HEK293T (cell line): ENCODE data around the gene SLC7A14.

Experiments used
- CTCF ChIA-PET: fragments of 350-600 bp; formaldehyde crosslinking; extraction: SDS; loops from one replicate; lab custom pipeline; 2021; ENCODE audit warnings: antibody characterized with exemption, inconsistent platforms; lab: Yijun Ruan, JAX
- POLR2A ChIA-PET: fragments of 350-600 bp; formaldehyde crosslinking; extraction: SDS; loops from one replicate; lab custom pipeline; 2020; ENCODE audit warnings: antibody characterized with exemption, inconsistent platforms; lab: Yijun Ruan, JAX
- DNase-seq: peaks from one replicate; pipeline ENCODE4 v3.0.0; 2012; ENCODE audit warnings: mixed read lengths; ENCODE audit errors: extremely low spot score
- ARNT ChIP-seq: fragments of 450-650 bp; IDR thresholded peaks from 2 replicates; pipeline ENCODE4 v1.6.1; 2017; ENCODE audit warnings: mild to moderate bottlenecking
- BHLHE40 ChIP-seq: fragments of 450-650 bp; IDR thresholded peaks from 2 replicates; pipeline ENCODE4 v1.6.1; 2016; ENCODE audit warnings: mild to moderate bottlenecking, moderate library complexity, borderline replicate concordance
- CTBP1 ChIP-seq: fragments of 450-650 bp; IDR thresholded peaks from 2 replicates; pipeline ENCODE4 v1.6.1; 2016; ENCODE audit warnings: borderline replicate concordance
- ELF4 ChIP-seq: fragments of 450-650 bp; IDR thresholded peaks from 2 replicates; pipeline ENCODE4 v1.6.1; 2017; ENCODE audit warnings: antibody characterized with exemption
- FOXA1 ChIP-seq: fragments of 450-650 bp; IDR thresholded peaks from 2 replicates; pipeline ENCODE4 v1.6.1; 2016; ENCODE audit warnings: mild to moderate bottlenecking
- FOXK2 ChIP-seq: fragments of 450-650 bp; IDR thresholded peaks from 2 replicates; pipeline ENCODE4 v1.6.1; 2016; ENCODE audit warnings: mild to moderate bottlenecking
- FOXM1 ChIP-seq: fragments of 450-650 bp; IDR thresholded peaks from 2 replicates; pipeline ENCODE4 v1.6.1; 2017; ENCODE audit warnings: mild to moderate bottlenecking, borderline replicate concordance
- HDGF ChIP-seq: fragments of 450-650 bp; IDR thresholded peaks from 2 replicates; pipeline ENCODE4 v1.6.1; 2017; ENCODE audit warnings: antibody characterized with exemption, borderline replicate concordance
- L3MBTL2 ChIP-seq: fragments of 450-650 bp; conservative IDR thresholded peaks from 2 replicates; pipeline ENCODE4 v1.6.1; 2016; ENCODE audit warnings: mild to moderate bottlenecking
- LEF1 ChIP-seq: fragments of 450-650 bp; IDR thresholded peaks from 2 replicates; pipeline ENCODE4 v1.6.1; 2017; ENCODE audit warnings: mild to moderate bottlenecking, borderline replicate concordance
- NFRKB ChIP-seq: fragments of 450-650 bp; IDR thresholded peaks from 2 replicates; pipeline ENCODE4 v1.6.1; 2016; ENCODE audit warnings: mild to moderate bottlenecking, moderate library complexity
- SP1 ChIP-seq: fragments of 450-650 bp; IDR thresholded peaks from 2 replicates; pipeline ENCODE4 v1.6.1; 2017
- SUZ12 ChIP-seq: fragments of 450-650 bp; IDR thresholded peaks from 2 replicates; pipeline ENCODE4 v1.6.1; 2016; ENCODE audit warnings: mild to moderate bottlenecking
- TARDBP ChIP-seq: fragments of 450-650 bp; IDR thresholded peaks from 2 replicates; pipeline ENCODE4 v1.6.1; 2016
- ZNF384 ChIP-seq: fragments of 450-650 bp; IDR thresholded peaks from 2 replicates; pipeline ENCODE4 v1.6.1; 2016
- TF ChIP-seq, protein P1 (sequence below): fragments of 450-650 bp; IDR thresholded peaks from 2 replicates; pipeline ENCODE4 v1.6.1; 2016

SLC7A14 gene

DNA sequence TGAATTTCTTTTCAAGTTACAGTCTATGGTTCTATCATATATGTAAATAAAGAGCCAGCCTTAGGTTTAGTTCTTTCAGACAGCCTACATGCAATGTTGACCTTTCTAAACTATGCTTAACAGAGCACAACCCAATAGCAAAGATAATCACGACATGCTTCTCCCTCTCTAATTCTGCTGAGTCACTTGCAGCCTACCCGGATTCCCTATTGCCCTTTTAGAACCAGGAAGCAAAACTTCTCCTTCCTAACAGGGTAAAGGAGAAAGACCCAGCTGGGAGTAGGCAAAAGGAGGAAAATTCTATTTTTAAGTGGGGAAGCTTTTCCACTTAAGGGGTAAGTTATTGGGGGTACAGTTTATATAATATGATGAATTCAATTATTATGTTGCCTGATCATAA, 79.3 kb downstream of the SLC7A14 start:
- no peak for DNase-seq
- CTCF ChIA-PET, result interaction anchor here (0.7 kb wide), 1 partner anchor 159 kb away, joined by 4 read pairs; no protein-coding TSS in a partner anchor
- TF ChIP-seq, protein P1, sequence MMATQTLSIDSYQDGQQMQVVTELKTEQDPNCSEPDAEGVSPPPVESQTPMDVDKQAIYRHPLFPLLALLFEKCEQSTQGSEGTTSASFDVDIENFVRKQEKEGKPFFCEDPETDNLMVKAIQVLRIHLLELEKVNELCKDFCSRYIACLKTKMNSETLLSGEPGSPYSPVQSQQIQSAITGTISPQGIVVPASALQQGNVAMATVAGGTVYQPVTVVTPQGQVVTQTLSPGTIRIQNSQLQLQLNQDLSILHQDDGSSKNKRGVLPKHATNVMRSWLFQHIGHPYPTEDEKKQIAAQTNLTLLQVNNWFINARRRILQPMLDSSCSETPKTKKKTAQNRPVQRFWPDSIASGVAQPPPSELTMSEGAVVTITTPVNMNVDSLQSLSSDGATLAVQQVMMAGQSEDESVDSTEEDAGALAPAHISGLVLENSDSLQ, result no peak
- POLR2A ChIA-PET, result no interaction called here

DNA sequence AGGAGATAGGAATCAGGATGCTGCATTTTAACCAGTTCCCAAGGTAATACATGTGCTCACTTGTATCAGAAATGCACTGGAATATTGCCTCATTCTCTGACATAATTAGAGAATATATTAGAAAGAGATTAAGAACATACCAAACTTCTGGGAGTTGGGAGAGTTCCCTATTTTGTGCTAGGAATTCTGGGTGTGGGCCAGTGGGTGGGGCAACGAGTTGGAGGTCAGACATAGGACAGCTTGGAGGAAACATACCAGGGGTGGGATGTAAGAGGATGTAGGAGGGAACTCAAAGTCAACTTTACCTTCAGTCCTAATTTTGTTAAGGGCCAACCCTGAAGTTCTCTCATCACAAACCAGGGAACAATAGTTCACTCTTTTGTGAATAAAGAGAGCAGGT, 83.6 kb downstream of the SLC7A14 start:
- DNase-seq, result no peak
- ChIA-PET POLR2A (no interaction called here), CTCF (no interaction called here)
- TF ChIP-seq FOXM1, result no peak
- TF ChIP-seq, protein P1, result no peak
- no peak for TF ChIP-seq CTBP1
- no peak for TF ChIP-seq NFRKB

DNA sequence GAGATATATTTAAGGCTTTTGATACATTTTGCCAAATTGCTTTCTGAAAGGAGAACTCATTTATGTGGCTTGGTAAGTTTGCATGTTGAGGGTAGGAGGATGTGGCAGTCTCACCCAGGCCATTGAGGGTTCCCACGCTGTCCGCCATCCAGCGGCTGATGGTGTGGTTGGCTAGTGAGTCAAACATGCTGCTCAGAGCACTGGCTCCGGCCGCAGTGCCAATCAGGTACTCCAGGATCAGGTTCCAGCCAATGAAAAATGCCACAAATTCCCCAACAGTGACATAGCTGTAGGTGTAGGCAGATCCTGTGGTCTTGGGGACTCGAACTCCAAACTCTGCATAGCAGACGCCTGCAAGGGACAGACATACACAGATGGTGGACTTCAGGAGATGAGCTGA, 84.9 kb downstream of the SLC7A14 start:
- CTCF ChIA-PET, result interaction anchor here (1.7 kb wide), 1 partner anchor 10 kb away, joined by 5 read pairs; no protein-coding TSS in a partner anchor
- POLR2A ChIA-PET, result no interaction called here
- no peak for TF ChIP-seq FOXM1
- TF ChIP-seq ARNT, result no peak
- TF ChIP-seq LEF1, result no peak
- no peak for TF ChIP-seq FOXK2
- no peak for TF ChIP-seq FOXA1
- TF ChIP-seq HDGF, result no peak
- TF ChIP-seq ELF4, result no peak
- no peak for DNase-seq

DNA sequence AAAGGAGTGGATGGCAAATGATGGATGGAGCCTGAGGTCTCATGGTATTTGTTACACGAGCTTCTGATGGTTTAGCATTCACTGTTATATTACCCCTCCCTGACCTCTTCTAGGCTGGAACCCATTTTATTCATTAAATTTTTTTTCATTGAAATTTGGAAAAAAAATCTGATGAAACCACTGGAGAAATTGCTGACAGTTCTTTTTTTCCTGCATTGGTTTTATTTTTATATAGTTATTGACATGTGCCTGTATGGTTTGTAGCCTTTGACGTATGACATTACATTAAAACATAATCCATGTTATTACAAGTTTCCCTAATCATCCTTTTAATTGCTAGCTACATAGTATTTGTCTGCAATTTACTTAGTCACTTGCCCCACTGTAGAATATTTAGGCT, 85.4 kb downstream of the SLC7A14 start:
- ChIA-PET CTCF (interaction anchor here (1.7 kb wide), 1 partner anchor 9 kb away, joined by 5 read pairs; no protein-coding TSS in a partner anchor), POLR2A (no interaction called here)
- TF ChIP-seq BHLHE40, result no peak
- TF ChIP-seq TARDBP, result no peak
- no peak for TF ChIP-seq ZNF384
- TF ChIP-seq SUZ12, result no peak
- no peak for TF ChIP-seq CTBP1
- no peak for TF ChIP-seq SP1
- TF ChIP-seq HDGF, result no peak
- TF ChIP-seq L3MBTL2, result no peak
- no peak for TF ChIP-seq ARNT
- no peak for TF ChIP-seq LEF1
- no peak for TF ChIP-seq FOXK2
- no peak for DNase-seq

DNA sequence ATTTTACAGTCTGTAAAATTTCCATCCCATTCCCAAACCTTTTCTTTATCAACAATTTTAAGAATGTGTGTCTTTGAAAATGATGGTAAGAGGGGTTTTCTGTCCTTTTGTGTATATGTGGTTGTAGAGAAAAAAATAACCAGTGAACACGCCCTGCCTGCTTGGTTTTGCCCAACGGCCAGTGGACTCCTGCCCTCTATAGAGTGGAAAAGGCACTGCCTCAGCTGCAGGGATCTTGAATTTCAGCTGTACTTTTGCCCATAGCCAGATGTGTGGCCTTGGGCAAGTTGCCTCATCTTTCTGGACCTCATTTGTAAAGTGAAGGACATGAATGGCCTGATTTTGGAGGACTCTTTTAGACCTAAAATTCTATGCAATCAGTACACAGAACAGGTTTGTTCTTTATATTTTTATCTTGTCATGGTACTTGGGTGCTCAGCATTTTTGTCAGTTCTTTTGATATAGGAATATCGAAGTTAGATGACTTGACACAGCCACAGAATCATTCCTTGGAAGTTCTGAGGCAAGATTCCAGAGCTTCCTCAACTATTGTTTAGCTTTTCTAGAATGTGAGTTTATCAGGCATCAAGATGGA, 86.2 kb downstream of the SLC7A14 start:
- POLR2A ChIA-PET, result no interaction called here
- TF ChIP-seq FOXM1 (no peak), L3MBTL2 (no peak), FOXA1 (no peak), BHLHE40 (no peak), NFRKB (no peak), SUZ12 (no peak), CTBP1 (no peak), HDGF (no peak), ARNT (no peak), SP1 (no peak), ZNF384 (no peak), TARDBP (no peak), ELF4 (no peak), LEF1 (no peak), FOXK2 (no peak)
- TF ChIP-seq, protein P1, result no peak
- peak; percentile 60 for DNase-seq
- CTCF ChIA-PET, result interaction anchor here (0.9 to 1.7 kb wide), 2 partner anchors 8 to 86 kb away, joined by 3 to 5 read pairs; no protein-coding TSS in a partner anchor

DNA sequence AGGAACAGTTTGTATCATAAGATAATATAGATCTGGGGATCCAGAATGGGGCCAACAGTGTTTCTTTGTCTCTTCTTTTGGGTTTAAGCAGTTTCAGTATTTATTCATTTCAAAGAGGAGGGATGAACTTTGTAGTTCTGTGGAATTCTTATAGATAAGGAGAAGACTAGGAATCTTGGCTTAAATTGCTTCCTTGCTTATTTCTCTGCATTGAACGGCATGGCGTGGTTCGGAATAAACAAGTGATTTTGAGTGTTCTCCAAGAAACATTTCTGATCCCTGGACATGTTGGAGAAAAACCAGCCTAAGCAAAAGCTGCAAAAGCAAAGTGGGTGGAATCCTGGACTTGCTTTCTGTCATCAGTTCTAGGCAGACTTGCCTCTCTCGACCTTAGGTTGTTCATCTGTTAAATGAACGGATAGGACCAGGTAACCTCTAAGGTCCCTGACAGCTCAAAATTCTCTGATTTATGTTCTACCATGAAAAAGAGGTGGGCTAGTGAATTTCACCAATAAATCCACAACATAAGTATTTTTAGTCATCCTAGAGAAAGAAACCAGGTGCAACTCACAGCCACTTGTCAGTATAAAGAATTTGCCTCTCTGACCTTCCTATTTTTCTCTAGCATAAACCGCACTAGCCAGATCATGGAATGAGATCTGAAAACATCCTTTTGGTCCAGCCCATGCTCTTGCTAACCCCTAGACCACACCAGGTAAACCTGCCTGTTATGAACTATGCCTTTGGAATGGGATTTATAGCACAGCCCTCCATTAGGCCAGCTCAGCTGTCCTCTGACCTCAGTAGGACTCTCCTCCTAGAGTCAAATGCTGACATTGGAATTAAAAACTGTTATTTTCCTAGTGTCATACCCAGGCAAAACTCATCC, 88.4 kb downstream of the SLC7A14 start:
- ChIA-PET POLR2A (no interaction called here), CTCF (interaction anchor here (0.6 kb wide), 1 partner anchor 10 kb away, joined by 3 read pairs; no protein-coding TSS in a partner anchor)
- DNase-seq, result no peak
- TF ChIP-seq ARNT (no peak), LEF1 (no peak), CTBP1 (no peak), TARDBP (no peak), SUZ12 (no peak), ZNF384 (no peak), L3MBTL2 (no peak), FOXA1 (no peak), FOXK2 (no peak), ELF4 (no peak), SP1 (no peak), HDGF (no peak), BHLHE40 (no peak), NFRKB (no peak), FOXM1 (no peak)
- TF ChIP-seq, protein P1, result no peak
